Suppressor macrophage treated with lipopolysaccharide for 4 hours (primary cell): ENCODE data around the gene PPFIBP1.
"Not testable (repeated sequence)": the region's sequence is repeated elsewhere in the genome, so short reads cannot be mapped to it uniquely, and the experiment has no call there.

ENCODE experiments used
- DNase-seq: peaks from one replicate; pipeline ENCODE4 v3.0.0-alpha.2; 2020

PPFIBP1 gene

GRCh38 chr12:27732281-27732680 lies 208.3 kb downstream of the PPFIBP1 start:
- DNase-seq = no peak

- DNase-seq = peak; percentile 31
Observed at GRCh38 chr12:27733052-27733656, 209.1 kb downstream of the PPFIBP1 start.

GRCh38 chr12:27733791-27734190 lies 209.8 kb downstream of the PPFIBP1 start:
- DNase-seq = no peak

GRCh38 chr12:27734321-27734720 lies 210.3 kb downstream of the PPFIBP1 start:
- not testable (repeated sequence) for DNase-seq

GRCh38 chr12:27743601-27744000 lies 219.6 kb downstream of the PPFIBP1 start:
- DNase-seq = no peak
